HEK293T (cell line): ENCODE results near the gene SLC9A6.

Source experiments
- ARNT ChIP-seq: fragments of 450-650 bp; IDR thresholded peaks from 2 replicates; pipeline ENCODE4 v1.6.1; 2017; ENCODE audit warnings: mild to moderate bottlenecking
- FOXK2 ChIP-seq: fragments of 450-650 bp; IDR thresholded peaks from 2 replicates; pipeline ENCODE4 v1.6.1; 2016; ENCODE audit warnings: mild to moderate bottlenecking
- HDGF ChIP-seq: fragments of 450-650 bp; IDR thresholded peaks from 2 replicates; pipeline ENCODE4 v1.6.1; 2017; ENCODE audit warnings: antibody characterized with exemption, borderline replicate concordance
- NFRKB ChIP-seq: fragments of 450-650 bp; IDR thresholded peaks from 2 replicates; pipeline ENCODE4 v1.6.1; 2016; ENCODE audit warnings: mild to moderate bottlenecking, moderate library complexity
- SUZ12 ChIP-seq: fragments of 450-650 bp; IDR thresholded peaks from 2 replicates; pipeline ENCODE4 v1.6.1; 2016; ENCODE audit warnings: mild to moderate bottlenecking

DNA sequence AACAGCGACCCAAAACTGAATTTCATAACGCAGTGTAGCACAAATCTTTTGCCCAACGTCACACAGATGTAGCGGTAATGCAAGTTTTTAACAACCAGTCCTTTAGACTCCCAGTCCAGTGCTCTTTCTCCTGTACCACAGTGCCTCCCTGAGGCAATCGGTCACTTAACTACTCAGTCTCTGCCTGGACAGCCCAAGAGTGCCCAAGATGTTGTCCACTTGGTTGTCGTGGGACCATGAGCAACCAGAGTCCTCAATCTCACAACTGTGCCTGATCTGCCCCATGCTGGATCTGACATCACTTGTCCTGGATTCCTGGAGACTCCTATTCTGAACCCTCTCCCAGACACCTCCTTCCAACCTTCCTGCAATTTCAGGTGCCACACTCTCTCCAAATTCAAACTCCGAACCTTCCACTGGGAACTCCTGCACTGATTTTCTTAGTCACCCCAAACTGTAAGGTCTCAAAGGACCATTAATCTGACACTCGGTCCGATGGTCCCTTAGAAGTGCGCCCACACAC, 12.1 kb upstream of the SLC9A6 start:
- TF ChIP-seq HDGF, result no peak
- no peak for TF ChIP-seq NFRKB
- no peak for TF ChIP-seq ARNT
- TF ChIP-seq SUZ12, result no peak
- no peak for TF ChIP-seq FOXK2
